SK-N-SH treated with all-trans-retinoic acid at 6 μM for 48 hours (cell line): ENCODE data around the gene CFAP52.

Experiments
- ATAC-seq: fragments of 200-7000 bp; cut with Tn5 transposase; 3 replicates; pipeline ENCODE4 v1.9.1; 2020; ENCODE audit warnings: mild to moderate bottlenecking, moderate library complexity
- BACH2 ChIP-seq: fragments of 250-450 bp; sonication (Bioruptor Pico); IDR thresholded peaks from 2 replicates; pipeline ENCODE4 v1.9.0; 2021; ENCODE audit warnings: mild to moderate bottlenecking, borderline replicate concordance
- PPARA ChIP-seq: fragments of 250-450 bp; sonication (Bioruptor Pico); IDR thresholded peaks from 2 replicates; pipeline ENCODE4 v1.5.0; 2020; ENCODE audit warnings: mild to moderate bottlenecking, borderline replicate concordance
- RARB ChIP-seq: fragments of 250-450 bp; sonication (Bioruptor Pico); IDR thresholded peaks from 2 replicates; pipeline ENCODE4 v1.8.0; 2021; ENCODE audit warnings: mild to moderate bottlenecking, moderate library complexity
- SNAI2 ChIP-seq: fragments of 250-450 bp; sonication (Bioruptor Pico); IDR thresholded peaks from 2 replicates; pipeline ENCODE4 v1.5.0; 2020; ENCODE audit warnings: mild to moderate bottlenecking, moderate library complexity
- TCF4 ChIP-seq: fragments of 250-450 bp; sonication (Bioruptor Pico); IDR thresholded peaks from 2 replicates; pipeline ENCODE4 v1.8.0; 2021; ENCODE audit warnings: mild to moderate bottlenecking, moderate library complexity, borderline replicate concordance
- ZC3H10 ChIP-seq: fragments of 250-450 bp; sonication (Bioruptor Pico); IDR thresholded peaks from 2 replicates; pipeline ENCODE4 v1.5.1; 2021; ENCODE audit warnings: mild to moderate bottlenecking, moderate library complexity
- ZFP3 ChIP-seq: fragments of 250-450 bp; sonication (Bioruptor Pico); IDR thresholded peaks from 2 replicates; pipeline ENCODE4 v1.5.0; 2020; ENCODE audit warnings: mild to moderate bottlenecking, moderate library complexity
- ZNF70 ChIP-seq: fragments of 450-650 bp; formaldehyde crosslinking; IDR thresholded peaks from 2 replicates; pipeline ENCODE4 v1.5.0; 2020; ENCODE audit warnings: mild to moderate bottlenecking, moderate library complexity
- ZNF8 ChIP-seq: fragments of 450-650 bp; formaldehyde crosslinking; IDR thresholded peaks from 2 replicates; pipeline ENCODE4 v1.5.0; 2020; ENCODE audit warnings: mild to moderate bottlenecking, moderate library complexity
- TF ChIP-seq, protein P1 (sequence below): fragments of 250-450 bp; sonication (Bioruptor Pico); IDR thresholded peaks from 2 replicates; pipeline ENCODE4 v1.5.1; 2021; ENCODE audit warnings: mild to moderate bottlenecking, moderate library complexity
- TF ChIP-seq, protein P2 (sequence below): fragments of 250-450 bp; sonication (Bioruptor Pico); IDR thresholded peaks from 2 replicates; pipeline ENCODE4 v1.8.0; 2021; ENCODE audit warnings: low read depth, mild to moderate bottlenecking, moderate library complexity, borderline replicate concordance
- TF ChIP-seq, protein P3 (sequence below): fragments of 250-450 bp; sonication (Bioruptor Pico); IDR thresholded peaks from 2 replicates; pipeline ENCODE4 v1.5.0; 2020; ENCODE audit warnings: mild to moderate bottlenecking, moderate library complexity
- TF ChIP-seq, protein P4 (sequence below): fragments of 250-450 bp; sonication (Bioruptor Pico); IDR thresholded peaks from 2 replicates; pipeline ENCODE4 v1.5.1; 2020; ENCODE audit warnings: low read depth, mild to moderate bottlenecking, moderate library complexity

CFAP52 gene

DNA sequence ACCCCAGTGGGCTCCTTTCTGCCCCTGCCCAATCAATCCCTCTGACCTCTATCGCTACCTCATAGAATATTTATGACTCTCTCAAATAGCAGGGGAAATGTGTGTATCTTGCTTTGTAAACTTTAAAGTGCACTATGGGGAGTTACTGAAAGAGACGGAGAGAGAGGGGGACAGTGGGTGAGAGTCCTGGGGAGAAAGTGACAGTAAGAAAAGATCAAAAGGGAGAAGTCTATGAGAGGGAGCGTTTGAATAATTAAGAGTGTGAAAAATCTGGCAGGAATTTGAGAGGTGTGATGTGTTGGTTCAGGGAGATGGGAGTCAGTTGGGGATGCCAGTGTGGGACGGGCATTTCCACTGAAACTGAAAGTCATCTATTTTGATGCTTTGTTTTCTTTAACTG lies 101.5 kb downstream of the CFAP52 start:
- no peak for ATAC-seq
- TF ChIP-seq ZNF70 (CRISPR knock-in tag) (no peak), RARB (no peak), PPARA (no peak), SNAI2 (CRISPR knock-in tag) (no peak), BACH2 (CRISPR knock-in tag) (no peak), ZFP3 (no peak), ZNF8 (CRISPR knock-in tag) (no peak), ZC3H10 (CRISPR knock-in tag) (no peak)
- TF ChIP-seq, protein P1, sequence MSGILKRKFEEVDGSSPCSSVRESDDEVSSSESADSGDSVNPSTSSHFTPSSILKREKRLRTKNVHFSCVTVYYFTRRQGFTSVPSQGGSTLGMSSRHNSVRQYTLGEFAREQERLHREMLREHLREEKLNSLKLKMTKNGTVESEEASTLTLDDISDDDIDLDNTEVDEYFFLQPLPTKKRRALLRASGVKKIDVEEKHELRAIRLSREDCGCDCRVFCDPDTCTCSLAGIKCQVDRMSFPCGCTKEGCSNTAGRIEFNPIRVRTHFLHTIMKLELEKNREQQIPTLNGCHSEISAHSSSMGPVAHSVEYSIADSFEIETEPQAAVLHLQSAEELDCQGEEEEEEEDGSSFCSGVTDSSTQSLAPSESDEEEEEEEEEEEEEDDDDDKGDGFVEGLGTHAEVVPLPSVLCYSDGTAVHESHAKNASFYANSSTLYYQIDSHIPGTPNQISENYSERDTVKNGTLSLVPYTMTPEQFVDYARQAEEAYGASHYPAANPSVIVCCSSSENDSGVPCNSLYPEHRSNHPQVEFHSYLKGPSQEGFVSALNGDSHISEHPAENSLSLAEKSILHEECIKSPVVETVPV (CRISPR knock-in tag) = no peak
- TF ChIP-seq, protein P2, sequence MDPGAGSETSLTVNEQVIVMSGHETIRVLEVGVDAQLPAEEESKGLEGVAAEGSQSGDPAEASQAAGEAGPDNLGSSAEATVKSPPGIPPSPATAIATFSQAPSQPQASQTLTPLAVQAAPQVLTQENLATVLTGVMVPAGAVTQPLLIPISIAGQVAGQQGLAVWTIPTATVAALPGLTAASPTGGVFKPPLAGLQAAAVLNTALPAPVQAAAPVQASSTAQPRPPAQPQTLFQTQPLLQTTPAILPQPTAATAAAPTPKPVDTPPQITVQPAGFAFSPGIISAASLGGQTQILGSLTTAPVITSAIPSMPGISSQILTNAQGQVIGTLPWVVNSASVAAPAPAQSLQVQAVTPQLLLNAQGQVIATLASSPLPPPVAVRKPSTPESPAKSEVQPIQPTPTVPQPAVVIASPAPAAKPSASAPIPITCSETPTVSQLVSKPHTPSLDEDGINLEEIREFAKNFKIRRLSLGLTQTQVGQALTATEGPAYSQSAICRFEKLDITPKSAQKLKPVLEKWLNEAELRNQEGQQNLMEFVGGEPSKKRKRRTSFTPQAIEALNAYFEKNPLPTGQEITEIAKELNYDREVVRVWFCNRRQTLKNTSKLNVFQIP = no peak

DNA sequence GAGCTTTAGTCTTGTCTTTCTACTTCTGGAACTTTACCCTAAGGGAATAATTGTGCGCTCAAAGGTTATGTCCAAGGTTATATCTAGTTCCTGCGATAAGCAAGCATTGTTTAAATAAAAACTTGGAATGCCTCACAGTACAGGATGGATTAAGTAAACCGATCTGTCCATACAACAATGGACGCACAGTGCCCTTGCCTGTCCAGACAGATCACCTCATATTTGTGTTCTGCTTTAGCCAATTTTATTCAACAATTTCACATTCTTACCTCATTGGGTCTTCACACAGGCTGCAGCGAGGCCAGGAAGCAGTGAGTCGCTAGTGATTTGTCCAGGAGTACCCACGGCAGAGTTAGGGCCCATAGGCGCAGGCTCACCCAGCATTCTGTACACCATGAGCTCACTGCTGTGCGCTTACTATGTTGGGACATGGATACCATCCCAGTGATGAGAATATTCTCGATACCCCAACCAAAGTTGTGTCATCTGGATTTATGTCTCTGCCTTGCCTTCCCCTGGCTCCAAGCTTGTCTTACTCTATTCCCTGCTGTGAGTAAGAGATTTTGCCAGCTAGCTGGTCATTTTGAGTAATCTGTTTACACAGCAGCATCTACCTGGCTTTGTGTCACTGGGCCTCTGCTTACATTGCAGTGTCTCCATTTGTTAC lies 108.6 kb downstream of the CFAP52 start:
- TF ChIP-seq TCF4 = no peak
- no peak for TF ChIP-seq SNAI2 (CRISPR knock-in tag)
- TF ChIP-seq, protein P1 (CRISPR knock-in tag) = no peak
- TF ChIP-seq RARB = no peak
- TF ChIP-seq, protein P3, sequence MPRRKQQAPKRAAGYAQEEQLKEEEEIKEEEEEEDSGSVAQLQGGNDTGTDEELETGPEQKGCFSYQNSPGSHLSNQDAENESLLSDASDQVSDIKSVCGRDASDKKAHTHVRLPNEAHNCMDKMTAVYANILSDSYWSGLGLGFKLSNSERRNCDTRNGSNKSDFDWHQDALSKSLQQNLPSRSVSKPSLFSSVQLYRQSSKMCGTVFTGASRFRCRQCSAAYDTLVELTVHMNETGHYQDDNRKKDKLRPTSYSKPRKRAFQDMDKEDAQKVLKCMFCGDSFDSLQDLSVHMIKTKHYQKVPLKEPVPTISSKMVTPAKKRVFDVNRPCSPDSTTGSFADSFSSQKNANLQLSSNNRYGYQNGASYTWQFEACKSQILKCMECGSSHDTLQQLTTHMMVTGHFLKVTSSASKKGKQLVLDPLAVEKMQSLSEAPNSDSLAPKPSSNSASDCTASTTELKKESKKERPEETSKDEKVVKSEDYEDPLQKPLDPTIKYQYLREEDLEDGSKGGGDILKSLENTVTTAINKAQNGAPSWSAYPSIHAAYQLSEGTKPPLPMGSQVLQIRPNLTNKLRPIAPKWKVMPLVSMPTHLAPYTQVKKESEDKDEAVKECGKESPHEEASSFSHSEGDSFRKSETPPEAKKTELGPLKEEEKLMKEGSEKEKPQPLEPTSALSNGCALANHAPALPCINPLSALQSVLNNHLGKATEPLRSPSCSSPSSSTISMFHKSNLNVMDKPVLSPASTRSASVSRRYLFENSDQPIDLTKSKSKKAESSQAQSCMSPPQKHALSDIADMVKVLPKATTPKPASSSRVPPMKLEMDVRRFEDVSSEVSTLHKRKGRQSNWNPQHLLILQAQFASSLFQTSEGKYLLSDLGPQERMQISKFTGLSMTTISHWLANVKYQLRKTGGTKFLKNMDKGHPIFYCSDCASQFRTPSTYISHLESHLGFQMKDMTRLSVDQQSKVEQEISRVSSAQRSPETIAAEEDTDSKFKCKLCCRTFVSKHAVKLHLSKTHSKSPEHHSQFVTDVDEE (CRISPR knock-in tag) = no peak
- TF ChIP-seq, protein P4, sequence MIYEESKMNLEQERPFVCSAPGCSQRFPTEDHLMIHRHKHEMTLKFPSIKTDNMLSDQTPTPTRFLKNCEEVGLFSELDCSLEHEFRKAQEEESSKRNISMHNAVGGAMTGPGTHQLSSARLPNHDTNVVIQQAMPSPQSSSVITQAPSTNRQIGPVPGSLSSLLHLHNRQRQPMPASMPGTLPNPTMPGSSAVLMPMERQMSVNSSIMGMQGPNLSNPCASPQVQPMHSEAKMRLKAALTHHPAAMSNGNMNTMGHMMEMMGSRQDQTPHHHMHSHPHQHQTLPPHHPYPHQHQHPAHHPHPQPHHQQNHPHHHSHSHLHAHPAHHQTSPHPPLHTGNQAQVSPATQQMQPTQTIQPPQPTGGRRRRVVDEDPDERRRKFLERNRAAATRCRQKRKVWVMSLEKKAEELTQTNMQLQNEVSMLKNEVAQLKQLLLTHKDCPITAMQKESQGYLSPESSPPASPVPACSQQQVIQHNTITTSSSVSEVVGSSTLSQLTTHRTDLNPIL (CRISPR knock-in tag) = no peak
- TF ChIP-seq BACH2 (CRISPR knock-in tag) = no peak
- TF ChIP-seq PPARA = no peak
- ATAC-seq = no peak
